22Rv1 (cell line): ENCODE results near the gene SLC25A36.

ENCODE experiments used
- CTCF ChIP-seq: fragments of 450-650 bp; IDR thresholded peaks from 2 replicates; pipeline ENCODE4 v1.5.1; 2017; ENCODE audit warnings: mild to moderate bottlenecking
- ZFX ChIP-seq: fragments of 450-650 bp; IDR thresholded peaks from 2 replicates; pipeline ENCODE4 v1.6.1; 2017; ENCODE audit warnings: antibody characterized with exemption, borderline replicate concordance

- TF ChIP-seq CTCF, result no peak
- TF ChIP-seq ZFX, result no peak
These were observed 574 bp upstream of the SLC25A36 start for GRCh38 chr3:140941090-140941433.
